Nephron progenitor cell (in vitro differentiated cells): ENCODE measurements around the gene ANKRD11.

Experiments used
- DNase-seq: peaks from one replicate; pipeline ENCODE4 v3.0.0; 2021
- H3K27ac Mint-ChIP-seq: 2 replicates; pipeline ENCODE4 v1.8.0; 2021; ENCODE audit warnings: mild to moderate bottlenecking, moderate library complexity, mixed read lengths
- H3K27me3 Mint-ChIP-seq: 2 replicates; pipeline ENCODE4 v1.8.0; 2021; ENCODE audit warnings: mild to moderate bottlenecking, low read depth, mixed read lengths; ENCODE audit not compliant: poor library complexity
- H3K36me3 Mint-ChIP-seq: 2 replicates; pipeline ENCODE4 v1.8.0; 2021; ENCODE audit warnings: low read depth, mixed read lengths
- H3K4me1 Mint-ChIP-seq: 2 replicates; pipeline ENCODE4 v1.8.0; 2021; ENCODE audit warnings: mixed read lengths
- H3K4me3 Mint-ChIP-seq: 2 replicates; pipeline ENCODE4 v1.8.0; 2021; ENCODE audit warnings: mild to moderate bottlenecking, moderate library complexity, mixed read lengths
- H3K9me3 Mint-ChIP-seq: 2 replicates; pipeline ENCODE4 v1.8.0; 2021; ENCODE audit warnings: mild to moderate bottlenecking, moderate library complexity, mixed read lengths
- TF ChIP-seq, protein P1 (sequence below): fragments of 200-600 bp; sonication (generic); IDR thresholded peaks from 2 replicates; pipeline ENCODE4 v1.5.0; 2021; ENCODE audit warnings: antibody characterized with exemption

Gene ANKRD11

DNA sequence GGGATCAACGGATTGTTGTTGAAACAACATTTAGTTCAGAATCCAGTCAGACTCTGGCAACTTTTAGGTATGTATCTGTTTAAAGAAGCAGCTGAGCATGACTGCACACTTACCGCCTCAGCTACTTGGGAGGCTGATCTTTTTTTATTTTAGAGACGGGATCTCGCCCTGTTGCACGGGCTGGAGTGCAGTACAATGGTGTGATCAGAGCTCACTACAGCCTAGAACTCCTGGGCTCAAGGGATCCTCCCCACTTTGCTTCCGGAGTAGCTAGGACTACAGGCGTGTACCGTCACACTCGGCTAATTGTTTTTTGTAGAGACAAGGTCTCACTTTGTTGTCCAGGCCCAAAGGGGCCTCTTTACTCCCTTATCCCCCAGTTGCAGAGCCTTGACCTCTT, 20.2 kb upstream of the ANKRD11 start:
- no peak for DNase-seq
- H3K9me3 Mint-ChIP-seq = peaks cover 4% of the 10 kb centered on the region
- peaks cover 26% of the 10 kb centered on the region for H3K4me1 Mint-ChIP-seq
- H3K27me3 Mint-ChIP-seq = peaks cover 12% of the 10 kb centered on the region
- peaks cover 36% of the 10 kb centered on the region for H3K36me3 Mint-ChIP-seq
- TF ChIP-seq, protein P1, sequence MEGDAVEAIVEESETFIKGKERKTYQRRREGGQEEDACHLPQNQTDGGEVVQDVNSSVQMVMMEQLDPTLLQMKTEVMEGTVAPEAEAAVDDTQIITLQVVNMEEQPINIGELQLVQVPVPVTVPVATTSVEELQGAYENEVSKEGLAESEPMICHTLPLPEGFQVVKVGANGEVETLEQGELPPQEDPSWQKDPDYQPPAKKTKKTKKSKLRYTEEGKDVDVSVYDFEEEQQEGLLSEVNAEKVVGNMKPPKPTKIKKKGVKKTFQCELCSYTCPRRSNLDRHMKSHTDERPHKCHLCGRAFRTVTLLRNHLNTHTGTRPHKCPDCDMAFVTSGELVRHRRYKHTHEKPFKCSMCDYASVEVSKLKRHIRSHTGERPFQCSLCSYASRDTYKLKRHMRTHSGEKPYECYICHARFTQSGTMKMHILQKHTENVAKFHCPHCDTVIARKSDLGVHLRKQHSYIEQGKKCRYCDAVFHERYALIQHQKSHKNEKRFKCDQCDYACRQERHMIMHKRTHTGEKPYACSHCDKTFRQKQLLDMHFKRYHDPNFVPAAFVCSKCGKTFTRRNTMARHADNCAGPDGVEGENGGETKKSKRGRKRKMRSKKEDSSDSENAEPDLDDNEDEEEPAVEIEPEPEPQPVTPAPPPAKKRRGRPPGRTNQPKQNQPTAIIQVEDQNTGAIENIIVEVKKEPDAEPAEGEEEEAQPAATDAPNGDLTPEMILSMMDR = no peak
- no peak overlapping the region for H3K27ac Mint-ChIP-seq
- H3K4me3 Mint-ChIP-seq = peak overlapping the region; percentile 96

DNA sequence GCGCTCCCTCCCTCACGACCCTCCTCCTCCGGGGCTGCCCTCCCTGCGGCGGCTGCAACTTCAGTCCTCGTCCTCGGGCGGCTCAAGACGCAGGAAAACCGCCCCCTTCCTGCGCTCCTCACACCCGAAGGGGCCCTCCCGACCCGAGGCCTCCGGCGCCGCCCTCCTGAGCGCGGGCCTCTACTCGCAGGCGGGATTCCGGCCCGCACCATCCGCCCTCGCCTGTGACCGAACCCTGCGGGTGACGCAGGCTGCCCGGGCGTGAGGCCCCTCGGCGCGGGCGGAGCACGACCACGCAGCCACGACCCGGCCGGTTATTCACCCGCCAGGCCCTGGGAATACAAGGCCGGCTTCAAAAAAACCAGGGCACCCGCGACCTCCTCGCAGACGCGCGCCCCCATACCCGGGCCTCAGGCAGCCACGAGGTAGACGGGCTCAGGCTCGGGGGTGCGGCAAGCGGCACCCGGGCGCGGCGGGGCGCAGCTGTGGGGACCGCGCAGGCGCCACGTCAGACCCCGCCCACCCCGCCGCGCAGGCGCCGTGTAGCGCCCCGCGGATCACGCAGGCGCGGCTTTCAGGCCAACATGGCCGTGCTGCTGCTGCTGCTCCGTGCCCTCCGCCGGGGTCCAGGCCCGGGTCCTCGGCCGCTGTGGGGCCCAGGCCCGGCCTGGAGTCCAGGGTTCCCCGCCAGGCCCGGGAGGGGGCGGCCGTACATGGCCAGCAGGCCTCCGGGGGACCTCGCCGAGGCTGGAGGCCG, 17.7 kb upstream of the ANKRD11 start, which contains the start of gene SPG7:
TSS of gene SPG7 (plus strand) at position 570 of the 757 bp plus-strand sequence. CDS start at position 585, 15 bp downstream.
- Mint-ChIP-seq H3K9me3 (no peaks in the 10 kb centered on the region), H3K4me3 (peak within 1 kb of the TSS; percentile 96)

DNA sequence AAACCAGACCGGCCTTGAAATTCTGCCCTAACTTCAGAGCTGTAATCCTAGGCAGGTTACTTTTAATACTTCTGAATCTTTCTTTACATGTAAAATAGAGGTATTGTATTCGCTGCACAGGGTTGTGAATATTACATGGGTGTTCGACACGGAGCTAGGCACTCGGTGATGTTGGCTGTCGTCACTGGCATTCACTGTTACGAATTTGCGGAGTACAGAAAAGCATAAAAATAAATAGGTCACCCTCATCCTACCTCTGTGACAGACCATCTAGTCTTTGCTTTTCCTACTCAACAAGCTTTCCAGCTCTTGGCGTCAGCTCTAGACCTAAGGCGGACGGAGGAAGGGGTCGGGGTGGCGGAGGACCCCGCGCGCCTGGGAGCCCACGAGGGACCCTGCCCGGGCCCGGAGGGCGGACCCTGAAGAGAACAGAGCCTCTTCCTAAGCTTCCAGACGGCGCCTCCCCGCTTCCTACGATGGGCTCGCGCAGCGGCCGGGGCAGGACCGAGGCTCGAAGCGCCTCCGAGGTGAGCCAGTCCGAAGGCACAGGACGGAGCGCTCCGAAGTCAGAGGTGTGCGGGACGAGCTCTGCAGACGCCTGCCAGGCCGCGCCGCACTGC, 17.0 kb upstream of the ANKRD11 start:
- H3K4me1 Mint-ChIP-seq = peaks cover 32% of the 10 kb centered on the region
- no peaks in the 10 kb centered on the region for H3K9me3 Mint-ChIP-seq
- no peak for DNase-seq
- H3K27ac Mint-ChIP-seq = no peak overlapping the region
- peaks cover 5% of the 10 kb centered on the region for H3K27me3 Mint-ChIP-seq
- H3K36me3 Mint-ChIP-seq = peaks cover 11% of the 10 kb centered on the region
- TF ChIP-seq, protein P1 = no peak
- peak overlapping the region; percentile 73 for H3K4me3 Mint-ChIP-seq

More for the DNA sequence above, 17.7 kb upstream of the ANKRD11 start, which contains the start of gene SPG7:
- Mint-ChIP-seq H3K27me3 (peaks cover 5% of the 10 kb centered on the region), H3K36me3 (peaks cover 16% of the 10 kb centered on the region), H3K4me1 (peaks cover 32% of the 10 kb centered on the region), H3K27ac (peak within 1 kb of the TSS; percentile 98)
- TF ChIP-seq, protein P1 = no peak
- DNase-seq = peak; percentile 91

DNA sequence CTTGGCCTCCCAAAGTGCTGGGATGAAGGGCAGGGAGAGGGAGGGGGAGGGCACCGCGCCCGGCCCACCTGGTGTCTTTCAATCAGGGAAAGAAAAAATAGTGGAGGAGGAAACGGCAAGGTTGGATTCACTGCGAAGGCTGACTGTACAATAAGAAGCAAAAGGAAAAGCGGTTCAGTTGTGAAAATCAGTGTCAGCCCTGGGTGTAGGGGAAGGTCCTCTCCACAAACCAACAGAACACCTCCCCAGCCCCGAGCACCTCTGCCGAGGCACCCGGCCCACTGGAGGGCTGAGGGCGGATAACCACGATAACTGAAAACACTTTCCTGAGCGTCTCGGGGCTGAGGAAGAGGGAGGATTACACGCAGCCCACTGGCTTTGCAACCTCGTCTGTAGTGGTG, 16.4 kb upstream of the ANKRD11 start:
- Mint-ChIP-seq H3K36me3 (peaks cover 11% of the 10 kb centered on the region), H3K4me3 (peak overlapping the region; percentile 73), H3K27me3 (peaks cover 5% of the 10 kb centered on the region), H3K4me1 (peaks cover 32% of the 10 kb centered on the region), H3K27ac (no peak overlapping the region), H3K9me3 (no peaks in the 10 kb centered on the region)
- TF ChIP-seq, protein P1 = no peak
- no peak for DNase-seq

DNA sequence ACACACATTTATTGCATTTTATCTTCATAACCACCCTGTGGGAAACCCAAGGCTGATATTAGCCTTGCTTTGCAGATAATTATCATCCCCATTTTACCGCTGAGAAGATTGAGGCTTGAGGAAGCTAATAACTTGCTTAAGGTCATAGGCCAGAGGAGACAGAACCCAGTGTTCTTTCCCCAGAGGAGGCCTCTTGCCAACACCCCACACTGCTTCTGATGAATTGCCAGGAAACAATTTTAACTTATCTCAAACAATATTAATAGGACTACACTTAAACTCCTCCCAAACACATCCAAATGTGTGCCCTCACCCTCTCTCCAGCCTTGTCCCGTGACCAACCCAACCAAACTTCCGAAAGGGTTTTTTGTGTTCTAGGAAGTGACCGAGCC, 15.7 kb upstream of the ANKRD11 start:
- no peaks in the 10 kb centered on the region for H3K9me3 Mint-ChIP-seq
- TF ChIP-seq, protein P1 = no peak
- peaks cover 7% of the 10 kb centered on the region for H3K36me3 Mint-ChIP-seq
- H3K4me3 Mint-ChIP-seq = peak overlapping the region; percentile 60
- no peak overlapping the region for H3K27ac Mint-ChIP-seq
- no peak for DNase-seq
- H3K27me3 Mint-ChIP-seq = peaks cover 5% of the 10 kb centered on the region
- H3K4me1 Mint-ChIP-seq = peaks cover 32% of the 10 kb centered on the region
